PC-9 (cell line): ENCODE data around the gene ANKRD33B.

Experiments
- CTCF ChIP-seq: fragments of 200-600 bp; sonication (generic); conservative IDR thresholded peaks from 2 replicates; pipeline ENCODE4 v1.6.1; 2017; ENCODE audit warnings: mixed run types, antibody characterized with exemption, mild to moderate bottlenecking, moderate library complexity
- EZH2 ChIP-seq: fragments of 200-600 bp; sonication (generic); IDR thresholded peaks from 2 replicates; pipeline ENCODE4 v1.8.0; 2017; ENCODE audit warnings: antibody characterized with exemption, low read depth

GRCh38 chr5:10604975-10605374, 41.1 kb downstream of the ANKRD33B start:
- TF ChIP-seq CTCF, result no peak
- no peak for TF ChIP-seq EZH2
